Endometrial microvascular endothelial cells (primary cell): ENCODE results near the gene UBE4B. TPM values are rescaled to one million over a fixed set of nuclear protein-coding genes. Genes with fewer than 3 reads are reported as not detected.
"Not testable (repeated sequence)": the region's sequence is repeated elsewhere in the genome, so short reads cannot be mapped to it uniquely, and the experiment has no call there.

Experiments used
- in situ Hi-C: cut with HindIII; loops from 2 replicates; pipeline ENCODE4 v1.10.0; 2017; ENCODE audit warnings: low sequenced_read_pairs, low pct_unique_long_range_greater_than_20kb; ENCODE audit errors: inconsistent ontology term
- total RNA-seq: library from RNA; depleted of rRNA; stranded (reverse); fragments of >200 nt; gene quantifications from one replicate; pipeline ENCODE4 v1.2.3, GENCODE V29; 2015; ENCODE audit errors: inconsistent ontology term

The UBE4B gene
- total RNA-seq = 40.1 TPM

DNA sequence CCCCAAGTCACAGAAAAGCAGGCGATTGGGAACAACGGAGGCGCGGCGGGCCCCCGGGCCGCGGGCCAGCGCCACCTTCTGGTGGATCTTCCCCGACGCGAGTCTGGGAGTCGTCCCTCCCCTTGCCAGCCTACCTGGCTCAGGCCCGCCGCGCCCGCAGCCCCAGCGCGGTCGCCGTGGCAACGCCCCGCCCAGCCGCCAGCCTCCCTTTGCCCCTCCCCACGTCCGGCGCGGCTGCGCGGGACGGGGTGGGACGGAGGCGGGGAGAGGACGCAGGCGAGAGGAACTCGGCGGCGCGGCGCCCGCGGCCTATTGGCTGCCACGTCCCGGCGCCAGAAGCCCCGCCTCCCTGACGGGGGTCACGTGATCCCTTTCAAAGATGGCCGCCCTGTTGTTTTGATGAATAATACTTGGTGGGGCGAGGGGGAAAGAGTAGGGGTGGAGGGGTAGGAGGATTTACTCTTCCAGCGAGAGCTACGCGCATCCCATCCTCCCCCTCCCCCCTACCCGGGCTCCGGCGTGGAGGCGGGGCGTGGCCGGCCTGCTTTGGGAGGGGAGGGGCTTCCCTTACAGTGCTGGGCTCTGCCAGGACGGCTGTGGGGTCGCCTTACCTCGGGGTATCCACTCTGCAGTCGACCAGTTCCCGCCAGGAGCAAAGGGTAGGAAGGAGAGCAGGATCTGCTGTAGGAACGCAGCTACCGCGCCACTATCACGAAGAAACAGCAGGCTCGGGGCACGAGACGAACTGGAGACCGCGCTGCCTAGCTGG lies at the start of gene UBE4B:
Gene UBE4B (plus strand): TSS at position 369 of the 769 bp plus-strand sequence. CDS start 713 bp downstream, outside the sequence.
- in situ Hi-C loops = no loop called here

GRCh38 chr1:9984253-9984652 lies 48.5 kb upstream of the UBE4B start:
- in situ Hi-C loops = no loop called here

- in situ Hi-C loops = no loop called here
Observed at GRCh38 chr1:9985001-9985400, 47.8 kb upstream of the UBE4B start.

- in situ Hi-C loops = no loop called here
Observed at GRCh38 chr1:9989773-9990172, 43.0 kb upstream of the UBE4B start.

DNA sequence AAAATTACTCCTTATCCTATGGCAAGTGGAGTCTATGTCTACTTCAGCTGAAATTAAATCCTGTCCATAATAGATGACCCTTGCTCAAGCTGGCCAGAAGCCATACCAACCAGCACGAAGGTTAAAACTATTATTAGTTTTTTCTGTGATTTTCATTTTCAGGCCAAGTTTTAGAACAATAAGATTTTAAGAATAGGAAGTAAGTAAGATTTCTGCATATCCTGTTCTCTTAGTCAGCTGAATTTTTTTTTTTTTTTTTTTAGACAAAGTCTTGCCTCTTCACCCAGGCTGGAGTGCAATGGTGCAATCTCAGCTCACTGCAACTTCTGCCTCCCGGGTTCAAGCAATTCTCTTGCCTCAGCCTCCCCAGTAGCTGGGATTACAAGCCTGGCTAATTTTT lies 41.8 kb upstream of the UBE4B start:
- in situ Hi-C loops = no loop called here

GRCh38 chr1:9992910-9993309 lies 39.8 kb upstream of the UBE4B start:
- in situ Hi-C loops = no loop called here

GRCh38 chr1:9993561-9994075 lies 39.1 kb upstream of the UBE4B start:
- in situ Hi-C loops = no loop called here

DNA sequence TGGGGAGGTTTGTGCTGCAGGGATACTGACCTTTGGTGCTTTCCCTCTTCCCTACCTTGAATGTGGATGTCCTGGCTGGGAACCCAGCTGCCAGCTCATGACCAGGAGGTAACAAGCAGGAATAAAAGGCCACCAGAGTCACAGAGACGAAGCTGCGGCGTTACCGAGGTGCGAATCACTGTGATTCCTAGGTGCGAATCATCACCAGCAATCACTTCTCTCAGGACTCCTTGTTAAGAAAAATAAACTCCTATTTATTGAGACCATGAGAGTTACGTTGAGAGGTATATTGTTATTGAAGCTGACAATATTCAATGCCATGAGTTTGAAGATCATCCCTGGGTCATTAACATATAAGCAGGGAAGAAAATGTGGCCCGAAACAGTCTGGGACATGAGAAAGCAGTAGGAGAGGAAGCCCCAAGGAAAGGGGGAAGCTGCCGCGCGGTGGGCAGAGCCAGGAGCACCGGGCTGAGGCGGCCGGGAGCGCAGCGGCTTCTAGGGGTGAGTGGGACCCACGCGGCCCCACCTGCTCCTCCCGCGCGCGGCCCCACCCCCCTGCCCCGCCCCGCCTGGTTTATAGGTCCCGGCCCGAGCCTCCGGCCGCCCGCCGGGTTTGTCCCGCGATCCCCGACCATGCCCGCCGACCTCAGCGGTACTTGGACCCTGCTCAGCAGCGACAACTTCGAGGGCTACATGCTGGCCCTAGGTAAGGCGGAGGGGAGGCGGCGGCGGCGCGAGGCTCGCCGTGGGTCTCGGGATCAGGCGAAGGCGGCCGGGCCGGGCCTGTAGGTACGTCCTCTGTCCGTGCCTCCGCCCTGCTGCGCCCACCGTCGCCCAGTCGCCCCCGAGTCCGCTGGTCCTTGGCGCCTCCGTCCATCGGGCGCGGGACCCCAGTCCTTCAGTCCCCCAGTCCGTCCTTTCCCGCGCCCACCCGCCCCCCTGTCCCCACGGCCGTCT lies 35.9 kb upstream of the UBE4B start, which contains the start of gene RBP7:
Gene RBP7 (plus strand): TSS at position 605 of the 959 bp plus-strand sequence. CDS start 31 bp downstream, at position 636.
- in situ Hi-C loops = no loop called here

- in situ Hi-C loops = no loop called here
Observed at GRCh38 chr1:10001016-10001665, 31.6 kb upstream of the UBE4B start.

GRCh38 chr1:10005248-10005647 lies 27.5 kb upstream of the UBE4B start:
- in situ Hi-C loops = not testable (repeated sequence)

GRCh38 chr1:10007169-10007568 lies 25.6 kb upstream of the UBE4B start:
- in situ Hi-C loops = no loop called here

DNA sequence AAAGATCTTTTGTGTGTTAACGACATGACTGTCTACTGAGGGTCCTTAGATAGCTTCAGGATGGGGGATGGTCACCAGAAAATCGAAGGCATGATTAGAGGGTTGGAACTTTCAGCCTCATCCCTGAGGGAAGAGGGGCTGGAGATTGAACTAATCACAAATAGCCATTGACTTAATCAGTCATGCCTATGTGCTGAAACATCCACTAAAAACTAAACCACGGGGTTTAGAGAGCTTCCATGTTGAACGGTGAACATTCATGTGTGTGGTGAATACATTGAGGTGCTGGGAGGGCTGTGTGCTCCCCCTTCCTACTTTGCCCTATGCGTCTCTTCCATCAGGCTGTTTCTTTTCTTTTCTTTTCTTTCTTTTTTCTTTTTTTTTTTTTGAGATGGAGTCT lies 18.7 kb upstream of the UBE4B start:
- in situ Hi-C loops = no loop called here

DNA sequence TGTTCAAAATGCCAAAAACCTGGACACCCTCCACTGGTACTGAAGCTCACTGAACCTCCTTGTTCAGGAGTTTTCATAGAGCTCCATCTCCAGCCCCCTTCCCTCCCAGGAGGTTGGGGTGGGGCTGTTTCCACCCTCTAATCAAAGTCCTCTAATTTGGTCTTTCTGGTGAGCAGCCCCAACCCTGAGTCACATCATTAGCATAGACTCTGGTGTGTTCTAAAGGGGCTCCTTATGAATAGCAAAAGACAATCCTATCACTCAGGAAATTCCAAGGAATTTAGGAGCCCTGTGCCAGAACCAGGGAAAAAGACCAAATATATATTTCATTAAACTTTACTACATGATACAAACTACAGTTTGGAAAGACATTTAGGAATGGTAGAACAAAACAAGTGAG lies 13.2 kb upstream of the UBE4B start:
- in situ Hi-C loops = no loop called here

GRCh38 chr1:10020086-10020485 lies 12.7 kb upstream of the UBE4B start:
- in situ Hi-C loops = no loop called here

DNA sequence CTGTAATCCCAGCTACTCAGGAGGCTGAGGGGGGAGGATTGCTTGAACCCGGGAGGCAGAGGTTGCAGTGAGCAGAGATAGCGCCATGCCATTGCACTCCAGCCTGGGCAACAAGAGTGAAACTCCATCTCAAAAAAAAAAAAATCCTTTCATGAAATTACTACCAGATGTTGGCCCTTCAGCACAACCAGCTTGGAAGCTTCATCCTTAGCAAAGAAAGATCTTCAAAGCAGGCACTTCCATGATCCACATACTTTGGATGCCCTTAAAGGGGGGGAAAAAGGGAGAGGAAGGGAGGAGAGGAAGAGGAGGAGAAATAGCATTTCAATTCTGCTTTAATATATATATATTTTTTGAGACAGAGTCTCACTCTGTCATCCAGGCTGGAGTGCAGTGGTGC lies 12.1 kb upstream of the UBE4B start:
- in situ Hi-C loops = not testable (repeated sequence)

DNA sequence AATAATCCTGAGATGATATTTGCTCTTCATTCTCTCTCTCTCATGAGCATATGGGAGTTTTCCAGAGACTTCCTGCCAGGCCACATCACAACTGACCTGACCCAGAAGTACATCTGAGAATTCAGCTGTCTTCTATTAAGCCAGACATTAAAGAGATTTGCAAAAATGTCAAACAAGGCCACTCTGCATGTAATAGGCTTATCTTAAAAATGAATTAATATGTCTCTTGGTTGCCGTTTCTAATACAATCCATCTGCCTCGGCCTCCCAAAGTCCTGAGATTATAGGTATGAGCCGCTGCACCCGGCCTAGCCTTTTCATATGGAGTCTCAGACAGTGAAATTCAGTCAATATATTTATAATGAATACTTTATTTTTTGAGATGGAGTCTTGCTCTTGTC lies 10.8 kb upstream of the UBE4B start:
- in situ Hi-C loops = not testable (repeated sequence)

GRCh38 chr1:10022656-10023055 lies 10.1 kb upstream of the UBE4B start:
- in situ Hi-C loops = no loop called here

DNA sequence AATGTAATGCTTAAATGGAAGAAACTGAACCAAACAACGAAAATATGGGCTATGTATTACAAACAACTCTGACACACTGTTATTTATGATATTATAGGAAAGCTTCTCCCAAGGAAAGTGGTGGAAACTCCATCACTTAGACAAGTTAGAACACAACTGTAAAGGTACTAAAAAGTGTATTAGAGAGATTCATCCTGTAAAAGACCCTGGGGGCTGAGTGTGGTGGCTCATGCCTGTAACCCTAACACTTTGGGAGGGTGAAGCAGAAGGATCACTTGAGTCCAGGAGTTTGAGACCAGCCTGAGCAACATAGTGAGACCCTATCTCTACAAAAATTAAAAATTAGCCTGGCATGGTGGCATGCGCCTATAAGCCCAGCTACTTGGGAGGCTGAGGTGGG lies 7.4 kb upstream of the UBE4B start:
- in situ Hi-C loops = no loop called here

GRCh38 chr1:10027027-10027426 lies 5.7 kb upstream of the UBE4B start:
- in situ Hi-C loops = no loop called here
